Common myeloid progenitor, CD34-positive (primary cell): Measurements from ENCODE around the gene VPS39.
A peak's percentile ranks its signal among the peaks of the same experiment; 100 is the strongest.

Experiments
- CTCF ChIA-PET: fragments of 350-600 bp; sonication (Branson Sonifier 250); formaldehyde crosslinking; loops from one replicate; lab custom pipeline; 2021; ENCODE audit warnings: antibody characterized with exemption; lab: Charles Lee
- POLR2A ChIA-PET: fragments of 350-600 bp; sonication (Branson Sonifier 250); formaldehyde crosslinking; loops from one replicate; lab custom pipeline; 2021; ENCODE audit warnings: antibody characterized with exemption; lab: Charles Lee
- DNase-seq, 3 donors: peaks; one replicate each; pipeline versions ENCODE4 v3.0.0 to v3.0.0-alpha.2; 2013
- H3K27ac ChIP-seq, 2 experiments: 1 replicate in 1 of 2; 2 replicates in 1 of 2; pipeline ENCODE4 v1.7.0; 2013; ENCODE audit warnings: inconsistent platforms in 2 of 2, low read length in 2 of 2, mild to moderate bottlenecking in 2 of 2, low read depth in 1 of 2, moderate library complexity in 1 of 2; ENCODE audit not compliant: severe bottlenecking in 2 of 2, insufficient read depth in 1 of 2, poor library complexity in 1 of 2
- H3K27me3 ChIP-seq, 5 experiments: replicated peaks in 2 of 5; 1 replicate in 3 of 5; 2 replicates in 2 of 5; pipeline versions ENCODE4 v1.6.1 to v1.7.0; 2013; ENCODE audit warnings: low read length in 4 of 5, mild to moderate bottlenecking in 2 of 5, moderate library complexity in 2 of 5, inconsistent platforms in 1 of 5; ENCODE audit not compliant: insufficient read depth in 5 of 5, control insufficient read depth in 4 of 5
- H3K36me3 ChIP-seq, 4 experiments: 1 replicate in 2 of 4; 2 replicates in 2 of 4; pipeline versions ENCODE4 v1.6.1 to v1.7.0; 2013; ENCODE audit warnings: low read length in 3 of 4, control low read depth in 1 of 4, mild to moderate bottlenecking in 1 of 4; ENCODE audit not compliant: control insufficient read depth in 4 of 4, insufficient read depth in 4 of 4
- H3K4me1 ChIP-seq, 4 experiments: 1 replicate in 3 of 4; 2 replicates in 1 of 4; pipeline versions ENCODE4 v1.6.1 to v1.7.1; 2013; ENCODE audit warnings: low read length in 3 of 4, mild to moderate bottlenecking in 3 of 4, control low read depth in 1 of 4, inconsistent platforms in 1 of 4, moderate library complexity in 1 of 4; ENCODE audit not compliant: control insufficient read depth in 4 of 4, insufficient read depth in 4 of 4; ENCODE audit errors: control extremely low read depth in 1 of 4
- H3K4me3 ChIP-seq, 7 experiments: 1 replicate in 4 of 7; 2 replicates in 3 of 7; pipeline versions ENCODE4 v1.5.1 to v1.7.0; 2013; ENCODE audit warnings: mild to moderate bottlenecking in 7 of 7, low read length in 6 of 7, moderate library complexity in 6 of 7, inconsistent platforms in 2 of 7, low read depth in 2 of 7, control low read depth in 1 of 7; ENCODE audit not compliant: insufficient read depth in 4 of 7, control insufficient read depth in 1 of 7; ENCODE audit errors: extremely low read depth in 1 of 7
- H3K9me3 ChIP-seq, 5 experiments: 1 replicate in 4 of 5; 2 replicates in 1 of 5; pipeline versions ENCODE4 v1.6.1 to v1.7.1; 2013; ENCODE audit warnings: low read length in 4 of 5, mild to moderate bottlenecking in 2 of 5, inconsistent platforms in 1 of 5, low read depth in 1 of 5, moderate library complexity in 1 of 5; ENCODE audit not compliant: control insufficient read depth in 4 of 5, insufficient read depth in 2 of 5; ENCODE audit errors: control extremely low read depth in 1 of 5
- WGBS: methylation state at CpG from one replicate; pipeline ENCODE4 v1.1.5; 2013; ENCODE audit not compliant: insufficient coverage; 5-methylcytosine and 5-hydroxymethylcytosine counted together

VPS39 gene

GRCh38 chr15:42215913-42216829 is 8.1 kb upstream of the VPS39 start:
- no CpG with 5 or more reads among the region's 4 CpGs for WGBS
- peaks cover 18 to 63% (median 37%) of the 10 kb centered on the region in 4 experiments for H3K36me3 ChIP-seq

GRCh38 chr15:42214600-42214999 is 6.5 kb upstream of the VPS39 start:
- H3K27me3 ChIP-seq = no peaks in the 10 kb centered on the region
- DNase-seq = no peak
- CTCF ChIA-PET = no interaction called here
- POLR2A ChIA-PET = no interaction called here
- no CpG with 5 or more reads among the region's 1 CpG for WGBS
- no peaks in the 10 kb centered on the region for H3K9me3 ChIP-seq
- no peak overlapping the region for H3K4me3 ChIP-seq
- H3K36me3 ChIP-seq = peaks cover 17 to 65% (median 46%) of the 10 kb centered on the region in 4 experiments
- no peak overlapping the region for H3K27ac ChIP-seq
- H3K4me1 ChIP-seq = peaks cover 3 to 17% (median 12%) of the 10 kb centered on the region in 4 experiments

More at GRCh38 chr15:42215913-42216829, 8.1 kb upstream of the VPS39 start:
- Histone ChIP-seq H3K4me1 (peaks cover 3 to 17% (median 10%) of the 10 kb centered on the region in 4 experiments), H3K4me3 (no peak overlapping the region), H3K27me3 (no peaks in the 10 kb centered on the region), H3K9me3 (no peaks in the 10 kb centered on the region), H3K27ac (peak overlapping the region in 1 of 2 experiments; percentile 44)
- CTCF ChIA-PET = interaction anchor here (0.7 to 0.8 kb wide), 2 partner anchors 15 to 227 kb away, joined by 3 read pairs; no protein-coding TSS in a partner anchor
- DNase-seq = peak; percentile 36 to 77 (median 58)
- POLR2A ChIA-PET = no interaction called here

GRCh38 chr15:42213511-42213910 is 5.4 kb upstream of the VPS39 start:
- Histone ChIP-seq H3K4me3 (no peak overlapping the region), H3K27ac (no peak overlapping the region), H3K27me3 (no peaks in the 10 kb centered on the region), H3K9me3 (no peaks in the 10 kb centered on the region), H3K4me1 (peaks cover 3 to 21% (median 13%) of the 10 kb centered on the region in 4 experiments), H3K36me3 (peaks cover 12 to 64% (median 35%) of the 10 kb centered on the region in 4 experiments)
- ChIA-PET POLR2A (no interaction called here), CTCF (no interaction called here)
- no peak for DNase-seq

- DNase-seq = no peak
- H3K4me1 ChIP-seq = peaks cover 9 to 28% (median 13%) of the 10 kb centered on the region in 4 experiments
- CTCF ChIA-PET = no interaction called here
- no peaks in the 10 kb centered on the region for H3K9me3 ChIP-seq
- peaks cover 12 to 45% (median 28%) of the 10 kb centered on the region in 4 experiments for H3K36me3 ChIP-seq
- WGBS = 91% methylated on average over 3 of the region's 4 CpGs
- no peak overlapping the region for H3K27ac ChIP-seq
- no peak overlapping the region for H3K4me3 ChIP-seq
- POLR2A ChIA-PET = interaction anchor here (0.6 kb wide), 1 partner anchor 380 kb away, joined by 3 read pairs; no protein-coding TSS in a partner anchor
- no peaks in the 10 kb centered on the region for H3K27me3 ChIP-seq
Observed at GRCh38 chr15:42210696-42211095, 2.6 kb upstream of the VPS39 start.

- 90% methylated on average over 2 of the region's 4 CpGs for WGBS
- no peak overlapping the region for H3K27ac ChIP-seq
- peaks cover 12 to 24% (median 19%) of the 10 kb centered on the region in 4 experiments for H3K36me3 ChIP-seq
- H3K4me1 ChIP-seq = peaks cover 9 to 24% (median 13%) of the 10 kb centered on the region in 4 experiments
- H3K4me3 ChIP-seq = no peak overlapping the region
- no peaks in the 10 kb centered on the region for H3K9me3 ChIP-seq
- POLR2A ChIA-PET = interaction anchor here (0.6 kb wide), 1 partner anchor 19 kb away, joined by 3 read pairs; no protein-coding TSS in a partner anchor
- no peaks in the 10 kb centered on the region for H3K27me3 ChIP-seq
- DNase-seq = no peak
- CTCF ChIA-PET = interaction anchor here (2.2 kb wide), 1 partner anchor 8 kb away, joined by 8 read pairs; no protein-coding TSS in a partner anchor
Observed at GRCh38 chr15:42206406-42206805, 1.7 kb downstream of the VPS39 start.

GRCh38 chr15:42203891-42204290 is 4.2 kb downstream of the VPS39 start:
- 100% methylated on average over 2 of the region's 3 CpGs for WGBS
- Histone ChIP-seq H3K36me3 (peaks cover 7 to 14% (median 10%) of the 10 kb centered on the region in 4 experiments), H3K27ac (no peak overlapping the region), H3K4me3 (no peak overlapping the region), H3K9me3 (no peaks in the 10 kb centered on the region), H3K4me1 (peaks cover 8 to 24% (median 11%) of the 10 kb centered on the region in 4 experiments), H3K27me3 (no peaks in the 10 kb centered on the region)
- no peak for DNase-seq
- POLR2A ChIA-PET = no interaction called here
- CTCF ChIA-PET = interaction anchor here (0.9 kb wide), 1 partner anchor 32 kb away, joined by 3 read pairs; no protein-coding TSS in a partner anchor

- Histone ChIP-seq H3K36me3 (peaks cover 11 to 23% (median 18%) of the 10 kb centered on the region in 4 experiments), H3K4me1 (peaks cover 6 to 17% (median 8%) of the 10 kb centered on the region in 4 experiments), H3K27ac (no peak overlapping the region), H3K4me3 (no peak overlapping the region), H3K9me3 (no peaks in the 10 kb centered on the region), H3K27me3 (no peaks in the 10 kb centered on the region)
- 9% methylated on average over 1 of the region's 2 CpGs for WGBS
- ChIA-PET CTCF (no interaction called here), POLR2A (no interaction called here)
- no peak for DNase-seq
Observed at GRCh38 chr15:42202653-42203052, 5.5 kb downstream of the VPS39 start.
